Smooth muscle cell (in vitro differentiated cells): ENCODE measurements around the gene WDR47. TPM values are rescaled to one million over a fixed set of nuclear protein-coding genes. Genes with fewer than 3 reads are reported as not detected.

Experiments used
- DNase-seq: peaks from one replicate; lab custom pipeline; 2025; ENCODE audit not compliant: unreplicated experiment; lab: John Stamatoyannopoulos, UW
- H2AFZ ChIP-seq: fragments of 200-600 bp; sonication (generic); 2 replicates; pipeline ENCODE4 v1.6.0; 2016; ENCODE audit warnings: antibody characterized with exemption, low read depth, mild to moderate bottlenecking
- H3F3A ChIP-seq: fragments of 200-600 bp; sonication (generic); 2 replicates; pipeline ENCODE4 v1.6.0; 2017; ENCODE audit warnings: antibody characterized with exemption, low read depth
- H3K27ac ChIP-seq: fragments of 200-600 bp; sonication (generic); 2 replicates; pipeline ENCODE4 v1.5.1; 2016; ENCODE audit warnings: low read depth, mild to moderate bottlenecking
- H3K27me3 ChIP-seq: fragments of 200-600 bp; sonication (generic); 2 replicates; pipeline ENCODE4 v1.6.1; 2016; ENCODE audit warnings: low read depth, mild to moderate bottlenecking
- H3K36me3 ChIP-seq: fragments of 200-600 bp; sonication (generic); 2 replicates; pipeline ENCODE4 v1.5.1; 2016; ENCODE audit warnings: low read depth
- H3K4me1 ChIP-seq: fragments of 200-600 bp; sonication (generic); 2 replicates; pipeline ENCODE4 v1.5.1; 2016; ENCODE audit warnings: low read depth
- H3K4me2 ChIP-seq: fragments of 200-600 bp; sonication (generic); 2 replicates; pipeline ENCODE4 v1.6.0; 2016; ENCODE audit warnings: mild to moderate bottlenecking
- H3K4me3 ChIP-seq: fragments of 200-600 bp; sonication (generic); 2 replicates; pipeline ENCODE4 v1.5.1; 2016; ENCODE audit warnings: mild to moderate bottlenecking
- H3K79me2 ChIP-seq: fragments of 200-600 bp; sonication (generic); 2 replicates; pipeline ENCODE4 v1.6.0; 2016; ENCODE audit warnings: low read depth, mild to moderate bottlenecking
- H3K9ac ChIP-seq: fragments of 200-600 bp; sonication (generic); 2 replicates; pipeline ENCODE4 v1.6.0; 2016; ENCODE audit warnings: low read depth
- H3K9me3 ChIP-seq: fragments of 200-600 bp; sonication (generic); replicated peaks from 2 replicates; pipeline ENCODE4 v1.5.1; 2016; ENCODE audit warnings: low read depth
- H4K20me1 ChIP-seq: fragments of 200-600 bp; sonication (generic); 2 replicates; pipeline ENCODE4 v1.6.0; 2016; ENCODE audit warnings: low read depth
- CTCF ChIP-seq: fragments of 200-600 bp; sonication (generic); IDR thresholded peaks from 2 replicates; pipeline ENCODE4 v1.5.1; 2017; ENCODE audit warnings: borderline replicate concordance, mild to moderate bottlenecking, antibody characterized with exemption; ENCODE audit not compliant: insufficient read depth, poor library complexity, severe bottlenecking
- WGBS: methylation state at CpG from one replicate; pipeline ENCODE4 v1.1.7; 2016; ENCODE audit warnings: low lambda C conversion rate; 5-methylcytosine and 5-hydroxymethylcytosine counted together
- polyA plus RNA-seq: library from polyadenylated mRNA; unstranded; fragments of >200 nt; fragmentation: Nextera tagmentation; extraction: Ambion mirVana; gene quantifications from 2 replicates; pipeline ENCODE4 v1.2.1, GENCODE V29; 2016
- total RNA-seq: library from RNA; depleted of rRNA; stranded (reverse); fragments of >200 nt; gene quantifications from 2 replicates; pipeline ENCODE4 v1.2.3, GENCODE V29; 2014

WDR47 gene
- total and polyA plus RNA-seq, 2 experiments from 2014 or later = 5.8 to 16.0 TPM

GRCh38 chr1:108962681-108963051, 79.2 kb downstream of the WDR47 start:
- Histone ChIP-seq H3K4me1 (peaks cover 9% of the 10 kb centered on the region), H3K27ac (peak overlapping the region; percentile 82), H3K9me3 (no peaks in the 10 kb centered on the region), H3F3A (no peaks in the 10 kb centered on the region), H3K27me3 (no peaks in the 10 kb centered on the region), H3K4me3 (peak overlapping the region; percentile 72), H3K79me2 (peaks cover 44% of the 10 kb centered on the region), H3K4me2 (peak overlapping the region; percentile 85), H4K20me1 (peaks cover 30% of the 10 kb centered on the region), H3K36me3 (no peaks in the 10 kb centered on the region), H2AFZ (peak overlapping the region; percentile 92), H3K9ac (peak overlapping the region; percentile 81)
- TF ChIP-seq CTCF = no peak
- DNase-seq = peak; percentile 0
- 6% methylated on average over 12 of the region's 12 CpGs for WGBS

- H4K20me1 ChIP-seq = peaks cover 37% of the 10 kb centered on the region
- H3K36me3 ChIP-seq = no peaks in the 10 kb centered on the region
- peak overlapping the region; percentile 85 for H3K4me2 ChIP-seq
- peaks cover 9% of the 10 kb centered on the region for H3K4me1 ChIP-seq
- H3K4me3 ChIP-seq = peak overlapping the region; percentile 72
- DNase-seq = no peak
- H3K27ac ChIP-seq = no peak overlapping the region
- no peaks in the 10 kb centered on the region for H3K9me3 ChIP-seq
- 83% methylated on average over 15 of the region's 15 CpGs for WGBS
- TF ChIP-seq CTCF = no peak
- no peak overlapping the region for H2AFZ ChIP-seq
- H3K79me2 ChIP-seq = peaks cover 44% of the 10 kb centered on the region
- no peaks in the 10 kb centered on the region for H3K27me3 ChIP-seq
- H3K9ac ChIP-seq = no peak overlapping the region
- H3F3A ChIP-seq = peaks cover 4% of the 10 kb centered on the region
These were observed 80.0 kb downstream of the WDR47 start for GRCh38 chr1:108961752-108962486.

GRCh38 chr1:108961198-108961597, 80.7 kb downstream of the WDR47 start:
- H3F3A ChIP-seq = peaks cover 4% of the 10 kb centered on the region
- H3K27me3 ChIP-seq = no peaks in the 10 kb centered on the region
- H3K4me3 ChIP-seq = no peak overlapping the region
- no peak overlapping the region for H3K4me2 ChIP-seq
- H3K9ac ChIP-seq = no peak overlapping the region
- peaks cover 44% of the 10 kb centered on the region for H3K79me2 ChIP-seq
- H2AFZ ChIP-seq = no peak overlapping the region
- peaks cover 43% of the 10 kb centered on the region for H4K20me1 ChIP-seq
- H3K9me3 ChIP-seq = no peaks in the 10 kb centered on the region
- H3K27ac ChIP-seq = no peak overlapping the region
- no peak for DNase-seq
- H3K36me3 ChIP-seq = no peaks in the 10 kb centered on the region
- WGBS = 96% methylated on average over 9 of the region's 9 CpGs
- H3K4me1 ChIP-seq = peaks cover 9% of the 10 kb centered on the region
- no peak for TF ChIP-seq CTCF

- no peak for DNase-seq
- Histone ChIP-seq H3F3A (peaks cover 4% of the 10 kb centered on the region), H3K27me3 (no peaks in the 10 kb centered on the region), H3K9me3 (no peaks in the 10 kb centered on the region), H3K4me2 (no peak overlapping the region), H2AFZ (no peak overlapping the region), H3K4me3 (no peak overlapping the region), H3K27ac (no peak overlapping the region), H3K36me3 (no peaks in the 10 kb centered on the region), H3K79me2 (peaks cover 44% of the 10 kb centered on the region), H3K9ac (no peak overlapping the region), H3K4me1 (peaks cover 9% of the 10 kb centered on the region), H4K20me1 (peaks cover 48% of the 10 kb centered on the region)
- no peak for TF ChIP-seq CTCF
- 98% methylated on average over 5 of the region's 5 CpGs for whole genome bisulfite sequencing
These were observed 81.2 kb downstream of the WDR47 start for GRCh38 chr1:108960719-108961118.
